CD4-positive, alpha-beta T cell (primary cell): ENCODE measurements around the gene UBE2E1. TPM values are rescaled to one million over a fixed set of nuclear protein-coding genes. Genes with fewer than 3 reads are reported as not detected.

Experiments used
- ATAC-seq: fragments of 200-7000 bp; cut with Tn5 transposase; one replicate; pipeline ENCODE4 v1.10.0; 2022; ENCODE audit warnings: mild to moderate bottlenecking; ENCODE audit not compliant: poor library complexity
- CTCF ChIA-PET: fragments of 350-600 bp; sonication (Branson Sonifier 250); formaldehyde crosslinking; loops from one replicate; lab custom pipeline; 2021; ENCODE audit warnings: antibody characterized with exemption, inconsistent platforms; lab: Charles Lee
- POLR2A ChIA-PET: fragments of 350-600 bp; sonication (Branson Sonifier 250); formaldehyde crosslinking; loops from one replicate; lab custom pipeline; 2021; ENCODE audit warnings: antibody characterized with exemption, inconsistent platforms; lab: Charles Lee
- DNase-seq, 14 experiments: peaks; one replicate each; pipeline ENCODE4 v3.0.0-alpha.2; 2013 to 2020; ENCODE audit warnings: mixed read lengths in 2 of 14
- H3K27ac ChIP-seq, 2 donors: one replicate each; pipeline versions ENCODE4 v1.5.1 to v1.7.0; 2013; ENCODE audit warnings: low read length in 2 of 2, low read depth in 1 of 2, mild to moderate bottlenecking in 1 of 2
- H3K27me3 ChIP-seq, 2 experiments: 1 replicate in 1 of 2; 2 replicates in 1 of 2; pipeline versions ENCODE4 v1.6.1 to v1.7.0; 2013; ENCODE audit warnings: low read length in 2 of 2, control low read depth in 1 of 2, mild to moderate bottlenecking in 1 of 2, moderate library complexity in 1 of 2; ENCODE audit not compliant: insufficient read depth in 2 of 2, control insufficient read depth in 1 of 2
- H3K36me3 ChIP-seq: one replicate; pipeline ENCODE4 v1.6.1; 2013; ENCODE audit warnings: low read length, control low read depth; ENCODE audit not compliant: insufficient read depth
- H3K4me1 ChIP-seq: one replicate; pipeline ENCODE4 v1.6.1; 2013; ENCODE audit warnings: low read length, control low read depth; ENCODE audit not compliant: insufficient read depth
- H3K4me3 ChIP-seq: one replicate; pipeline ENCODE4 v1.5.1; 2013; ENCODE audit warnings: mild to moderate bottlenecking, low read length, moderate library complexity
- H3K9me3 ChIP-seq, 2 experiments: 1 replicate in 1 of 2; 2 replicates in 1 of 2; pipeline versions ENCODE4 v1.6.1 to v1.7.0; 2013; ENCODE audit warnings: low read length in 2 of 2, mild to moderate bottlenecking in 2 of 2, control low read depth in 1 of 2, moderate library complexity in 1 of 2; ENCODE audit not compliant: control insufficient read depth in 1 of 2, insufficient read depth in 1 of 2
- H3K27ac Mint-ChIP-seq: one replicate; pipeline ENCODE4 v1.8.0; 2020; ENCODE audit warnings: mixed read lengths
- H3K27me3 Mint-ChIP-seq: one replicate; pipeline ENCODE4 v1.8.0; 2021; ENCODE audit warnings: mixed read lengths
- H3K36me3 Mint-ChIP-seq: one replicate; pipeline ENCODE4 v1.8.0; 2021; ENCODE audit warnings: low read depth, mixed read lengths
- H3K4me1 Mint-ChIP-seq: one replicate; pipeline ENCODE4 v1.8.0; 2021; ENCODE audit warnings: low read depth, mixed read lengths
- H3K4me3 Mint-ChIP-seq: one replicate; pipeline ENCODE4 v1.8.0; 2020; ENCODE audit warnings: mild to moderate bottlenecking, mixed read lengths
- H3K9me3 Mint-ChIP-seq: one replicate; pipeline ENCODE4 v1.8.0; 2020; ENCODE audit warnings: mixed read lengths
- intact Hi-C, 2 experiments: fragments of 100-400 bp; cut with DNase I in 1 of 2; cut with micrococcal nuclease in 1 of 2; formaldehyde crosslinking; loops; one replicate each; pipeline versions ENCODE4 v1.15.1 to v1.9.0; 2023 to 2025; cut with DNase I, micrococcal nuclease
- total RNA-seq, 174 experiments: library from RNA in 2 of 174; stranded (reverse) in 2 of 174; gene quantifications; one replicate each; pipeline ENCODE4 v1.2.3 and lab custom pipeline; 2021 to 2026
- TF ChIP-seq, protein P1 (sequence below): fragments of 200-600 bp; IDR thresholded peaks from one replicate; pipeline ENCODE4 v1.8.0; 2022; ENCODE audit warnings: antibody characterized with exemption, mild to moderate bottlenecking

Gene UBE2E1
- total RNA-seq, 2 experiments from 2014 or later = 49.8 to 52.2 TPM

DNA sequence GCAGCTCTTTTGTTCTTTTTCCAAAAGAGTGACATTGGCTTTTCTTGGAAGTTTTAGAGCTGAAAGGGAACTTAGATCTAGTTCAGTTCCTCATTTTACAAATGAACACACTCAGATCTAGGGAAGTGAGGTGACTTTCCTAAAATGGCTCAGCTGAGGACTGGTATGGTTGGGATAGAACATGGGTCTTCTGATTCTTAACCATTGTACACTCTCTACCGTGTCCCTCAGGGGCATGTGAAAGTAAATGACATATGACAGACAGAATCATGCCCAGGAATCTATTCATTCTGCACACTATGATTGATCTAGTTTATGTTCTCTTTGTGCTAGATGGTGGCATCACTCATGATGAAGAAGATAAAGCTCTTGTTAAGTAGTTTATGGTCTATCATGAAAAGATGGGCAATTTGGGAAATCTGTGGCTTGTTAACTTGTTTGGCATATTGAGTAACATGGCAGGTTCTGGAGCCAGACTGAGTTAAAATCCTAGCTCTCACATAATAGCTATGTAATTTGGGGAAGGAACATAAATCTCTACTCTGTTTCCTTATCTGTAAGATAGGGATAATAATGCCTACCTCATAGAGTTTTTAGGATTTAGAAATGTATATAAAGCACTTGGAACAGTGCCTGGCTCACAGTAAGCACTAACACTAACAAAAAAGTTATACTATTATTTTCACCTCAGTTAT is 30.9 kb downstream of the UBE2E1 start:
- CTCF ChIA-PET = interaction anchor here (2.3 kb wide), 1 partner anchor 11 kb away, joined by 7 read pairs; no protein-coding TSS in a partner anchor
- POLR2A ChIA-PET = interaction anchor here (1.6 kb wide), 2 partner anchors 27 to 80 kb away, joined by 4 to 6 read pairs; partner anchors contain the start of genes NKIRAS1 and RPL15
- peaks cover 7% of the 10 kb centered on the region for H3K4me1 ChIP-seq
- H3K9me3 ChIP-seq = no peaks in the 10 kb centered on the region
- H3K4me1 Mint-ChIP-seq = peaks cover 63% of the 10 kb centered on the region
- H3K4me3 Mint-ChIP-seq = no peak overlapping the region
- no peaks in the 10 kb centered on the region for H3K36me3 ChIP-seq
- H3K27ac Mint-ChIP-seq = peak overlapping the region; percentile 2
- no peaks in the 10 kb centered on the region for H3K9me3 Mint-ChIP-seq
- no peak for ATAC-seq
- no peaks in the 10 kb centered on the region for H3K27me3 Mint-ChIP-seq
- DNase-seq = no peak
- no peak overlapping the region for H3K27ac ChIP-seq
- H3K36me3 Mint-ChIP-seq = no peaks in the 10 kb centered on the region
- TF ChIP-seq, protein P1, sequence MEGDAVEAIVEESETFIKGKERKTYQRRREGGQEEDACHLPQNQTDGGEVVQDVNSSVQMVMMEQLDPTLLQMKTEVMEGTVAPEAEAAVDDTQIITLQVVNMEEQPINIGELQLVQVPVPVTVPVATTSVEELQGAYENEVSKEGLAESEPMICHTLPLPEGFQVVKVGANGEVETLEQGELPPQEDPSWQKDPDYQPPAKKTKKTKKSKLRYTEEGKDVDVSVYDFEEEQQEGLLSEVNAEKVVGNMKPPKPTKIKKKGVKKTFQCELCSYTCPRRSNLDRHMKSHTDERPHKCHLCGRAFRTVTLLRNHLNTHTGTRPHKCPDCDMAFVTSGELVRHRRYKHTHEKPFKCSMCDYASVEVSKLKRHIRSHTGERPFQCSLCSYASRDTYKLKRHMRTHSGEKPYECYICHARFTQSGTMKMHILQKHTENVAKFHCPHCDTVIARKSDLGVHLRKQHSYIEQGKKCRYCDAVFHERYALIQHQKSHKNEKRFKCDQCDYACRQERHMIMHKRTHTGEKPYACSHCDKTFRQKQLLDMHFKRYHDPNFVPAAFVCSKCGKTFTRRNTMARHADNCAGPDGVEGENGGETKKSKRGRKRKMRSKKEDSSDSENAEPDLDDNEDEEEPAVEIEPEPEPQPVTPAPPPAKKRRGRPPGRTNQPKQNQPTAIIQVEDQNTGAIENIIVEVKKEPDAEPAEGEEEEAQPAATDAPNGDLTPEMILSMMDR = no peak
- intact Hi-C loops = no loop called here
- no peak overlapping the region for H3K4me3 ChIP-seq
- no peaks in the 10 kb centered on the region for H3K27me3 ChIP-seq

DNA sequence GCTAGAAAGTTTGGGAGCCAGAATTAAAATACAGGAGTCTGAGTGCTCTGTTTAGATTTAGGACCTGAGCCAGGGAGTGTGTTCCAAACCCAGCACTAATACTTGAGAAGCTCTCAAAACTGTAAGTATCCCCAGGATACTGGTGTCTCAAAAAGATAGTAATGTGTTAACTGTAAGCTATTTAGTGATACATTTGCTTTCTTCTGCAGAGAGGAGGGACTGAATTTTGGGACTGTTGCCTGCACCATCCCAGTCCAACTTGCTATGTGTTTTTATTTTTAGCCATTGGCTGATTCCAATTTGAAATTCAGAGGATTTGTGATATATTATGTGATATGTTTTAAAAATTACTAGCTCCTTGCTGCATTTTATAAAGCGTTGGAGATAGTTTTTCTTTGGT is 31.5 kb downstream of the UBE2E1 start:
- Mint-ChIP-seq H3K4me1 (peaks cover 62% of the 10 kb centered on the region), H3K4me3 (no peak overlapping the region), H3K36me3 (no peaks in the 10 kb centered on the region), H3K27me3 (no peaks in the 10 kb centered on the region), H3K9me3 (no peaks in the 10 kb centered on the region), H3K27ac (no peak overlapping the region)
- intact Hi-C loops = no loop called here
- CTCF ChIA-PET = interaction anchor here (2.3 kb wide), 1 partner anchor 10 kb away, joined by 7 read pairs; no protein-coding TSS in a partner anchor
- Histone ChIP-seq H3K9me3 (no peaks in the 10 kb centered on the region), H3K4me1 (peaks cover 7% of the 10 kb centered on the region), H3K27me3 (no peaks in the 10 kb centered on the region), H3K4me3 (no peak overlapping the region), H3K36me3 (no peaks in the 10 kb centered on the region), H3K27ac (no peak overlapping the region)
- POLR2A ChIA-PET = interaction anchor here (1.6 kb wide), 2 partner anchors 27 to 80 kb away, joined by 4 to 6 read pairs; partner anchors contain the start of genes NKIRAS1 and RPL15
- TF ChIP-seq, protein P1 = no peak
- DNase-seq = no peak
- ATAC-seq = no peak

DNA sequence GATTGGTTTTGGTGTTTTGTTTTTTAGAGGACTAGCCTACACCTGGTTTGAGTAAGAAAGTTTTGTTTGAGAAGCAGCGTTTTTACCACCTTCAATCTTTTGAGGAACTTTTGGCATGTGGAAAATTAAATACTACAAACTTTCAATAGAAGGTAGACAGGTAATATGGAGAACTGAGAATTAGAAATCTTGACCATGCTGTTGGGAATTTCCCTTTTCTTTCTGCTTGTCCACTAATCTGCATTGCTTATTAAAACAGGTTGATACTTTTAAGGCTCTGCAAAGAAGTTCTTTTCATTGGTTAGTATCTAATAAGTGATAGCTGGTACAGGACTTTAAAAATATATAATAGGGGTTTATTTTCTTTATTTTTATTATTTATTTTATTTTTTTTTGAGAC is 31.9 kb downstream of the UBE2E1 start:
- Mint-ChIP-seq H3K27me3 (no peaks in the 10 kb centered on the region), H3K4me1 (peaks cover 62% of the 10 kb centered on the region), H3K9me3 (no peaks in the 10 kb centered on the region), H3K36me3 (no peaks in the 10 kb centered on the region), H3K27ac (no peak overlapping the region), H3K4me3 (no peak overlapping the region)
- Histone ChIP-seq H3K27ac (no peak overlapping the region), H3K36me3 (no peaks in the 10 kb centered on the region), H3K4me3 (no peak overlapping the region), H3K4me1 (peaks cover 7% of the 10 kb centered on the region), H3K9me3 (no peaks in the 10 kb centered on the region), H3K27me3 (no peaks in the 10 kb centered on the region)
- ChIA-PET CTCF (interaction anchor here (1.4 kb wide), 1 partner anchor 9 kb away, joined by 3 read pairs; no protein-coding TSS in a partner anchor), POLR2A (interaction anchor here (1.6 kb wide), 2 partner anchors 28 to 79 kb away, joined by 4 to 6 read pairs; partner anchors contain the start of genes NKIRAS1 and RPL15)
- intact Hi-C loops = no loop called here
- ATAC-seq (no peak), DNase-seq (no peak)
- TF ChIP-seq, protein P1 = no peak
